H9 (cell line): Measurements from ENCODE around the gene GABRB1. TPM values are rescaled to one million over a fixed set of nuclear protein-coding genes. Genes with fewer than 3 reads are reported as not detected.
A peak's percentile ranks its signal among the peaks of the same experiment; 100 is the strongest.

Experiments used
- DNase-seq: peaks from one replicate; pipeline ENCODE4 v3.0.0-alpha.2; 2017
- H2AFZ ChIP-seq: one replicate; pipeline ENCODE4 v1.6.1; 2013; ENCODE audit warnings: mild to moderate bottlenecking, low read length, control low read depth, moderate library complexity
- H2AK5ac ChIP-seq: 2 replicates; pipeline ENCODE4 v1.6.1; 2013; ENCODE audit warnings: low read length, control low read depth, mixed read lengths; ENCODE audit not compliant: insufficient read length
- H2BK120ac ChIP-seq: one replicate; pipeline ENCODE4 v1.6.1; 2013; ENCODE audit warnings: low read depth, mild to moderate bottlenecking, low read length, control low read depth, inconsistent platforms; ENCODE audit not compliant: poor library complexity, severe bottlenecking
- H2BK12ac ChIP-seq: 2 replicates; pipeline ENCODE4 v1.6.1; 2013; ENCODE audit warnings: low read length, control low read depth, mixed read lengths, low read depth; ENCODE audit not compliant: insufficient read length
- H2BK15ac ChIP-seq: 2 replicates; pipeline ENCODE4 v1.6.1; 2013; ENCODE audit warnings: low read depth, low read length, control low read depth
- H2BK20ac ChIP-seq: one replicate; pipeline ENCODE4 v1.6.1; 2013; ENCODE audit warnings: low read depth, mild to moderate bottlenecking, low read length, control low read depth, inconsistent platforms; ENCODE audit not compliant: poor library complexity, severe bottlenecking
- H2BK5ac ChIP-seq: 2 replicates; pipeline ENCODE4 v1.6.1; 2013; ENCODE audit warnings: low read length, control low read depth, mixed read lengths; ENCODE audit not compliant: insufficient read length
- H3K14ac ChIP-seq: 2 replicates; pipeline ENCODE4 v1.6.1; 2013; ENCODE audit warnings: low read length, control low read depth; ENCODE audit not compliant: insufficient read depth
- H3K18ac ChIP-seq: 2 replicates; pipeline ENCODE4 v1.6.1; 2013; ENCODE audit warnings: low read depth, mild to moderate bottlenecking, mixed read lengths, low read length, control low read depth; ENCODE audit not compliant: insufficient read length
- H3K23ac ChIP-seq: 2 replicates; pipeline ENCODE4 v1.6.1; 2013; ENCODE audit warnings: low read length, control low read depth, mixed read lengths, low read depth; ENCODE audit not compliant: insufficient read length
- H3K23me2 ChIP-seq: 2 replicates; pipeline ENCODE4 v1.6.1; 2013; ENCODE audit warnings: low read depth, mild to moderate bottlenecking, mixed read lengths, low read length, control low read depth; ENCODE audit not compliant: insufficient read length, poor library complexity, severe bottlenecking
- H3K27ac ChIP-seq: 2 replicates; pipeline ENCODE4 v1.5.1; 2013; ENCODE audit warnings: low read length, control low read depth, mixed read lengths, low read depth; ENCODE audit not compliant: insufficient read length
- H3K27me3 ChIP-seq: 2 replicates; pipeline ENCODE4 v1.6.1; 2013; ENCODE audit warnings: low read length, control low read depth, inconsistent platforms; ENCODE audit not compliant: insufficient read depth
- H3K4ac ChIP-seq: 2 replicates; pipeline ENCODE4 v1.6.1; 2013; ENCODE audit warnings: low read depth, mild to moderate bottlenecking, control low read depth, inconsistent platforms, low read length, moderate library complexity
- H3K4me1 ChIP-seq: 2 replicates; pipeline ENCODE4 v1.6.1; 2013; ENCODE audit warnings: low read length, control low read depth, inconsistent platforms; ENCODE audit not compliant: insufficient read depth
- H3K4me2 ChIP-seq: 2 replicates; pipeline ENCODE4 v1.6.1; 2013; ENCODE audit warnings: low read length, control low read depth, mixed read lengths; ENCODE audit not compliant: insufficient read length, insufficient read depth
- H3K56ac ChIP-seq: 2 replicates; pipeline ENCODE4 v1.6.1; 2013; ENCODE audit warnings: low read depth, mild to moderate bottlenecking, mixed read lengths, low read length, control low read depth; ENCODE audit not compliant: insufficient read length
- H3K79me1 ChIP-seq: 2 replicates; pipeline ENCODE4 v1.6.1; 2013; ENCODE audit warnings: low read depth, mild to moderate bottlenecking, moderate library complexity, low read length, control low read depth, inconsistent platforms; ENCODE audit not compliant: insufficient read depth, poor library complexity, severe bottlenecking
- H3K79me2 ChIP-seq: 2 replicates; pipeline ENCODE4 v1.6.1; 2013; ENCODE audit warnings: low read length, control low read depth, inconsistent platforms; ENCODE audit not compliant: insufficient read depth
- H3K9ac ChIP-seq: 2 replicates; pipeline ENCODE4 v1.6.1; 2013; ENCODE audit warnings: low read length, control low read depth, mixed read lengths; ENCODE audit not compliant: insufficient read length; ENCODE audit errors: extremely low read depth
- H3K9me3 ChIP-seq: one replicate; pipeline ENCODE4 v1.6.1; 2013; ENCODE audit warnings: low read depth, low read length, inconsistent platforms; ENCODE audit not compliant: control insufficient read depth
- H3T11ph ChIP-seq: one replicate; pipeline ENCODE4 v1.6.1; 2013; ENCODE audit warnings: mild to moderate bottlenecking, low read length, control low read depth, inconsistent platforms
- H4K20me1 ChIP-seq: one replicate; pipeline ENCODE4 v1.6.1; 2013; ENCODE audit not compliant: control insufficient read depth, insufficient read length, insufficient read depth
- H4K5ac ChIP-seq: 2 replicates; pipeline ENCODE4 v1.6.1; 2013; ENCODE audit warnings: low read depth, mild to moderate bottlenecking, mixed read lengths, low read length, control low read depth; ENCODE audit not compliant: insufficient read length
- H4K8ac ChIP-seq: replicated peaks from 2 replicates; pipeline ENCODE4 v1.6.1; 2013; ENCODE audit warnings: low read length, control low read depth, mixed read lengths, low read depth; ENCODE audit not compliant: insufficient read length
- H4K91ac ChIP-seq: 2 replicates; pipeline ENCODE4 v1.6.1; 2013; ENCODE audit warnings: low read depth, mild to moderate bottlenecking, moderate library complexity, mixed read lengths, low read length, control low read depth; ENCODE audit not compliant: insufficient read length
- H3K27ac Mint-ChIP-seq, 3 experiments: 2 replicates in 2 of 3; 3 replicates in 1 of 3; pipeline ENCODE4 v1.8.0; 2020 to 2021; ENCODE audit warnings: mixed read lengths in 3 of 3, mild to moderate bottlenecking in 1 of 3, moderate library complexity in 1 of 3
- H3K27me3 Mint-ChIP-seq: 2 replicates; pipeline ENCODE4 v1.8.0; 2021; ENCODE audit warnings: low read depth, mild to moderate bottlenecking, moderate library complexity, mixed read lengths
- H3K36me3 Mint-ChIP-seq, 3 experiments: 2 replicates in 2 of 3; 3 replicates in 1 of 3; pipeline ENCODE4 v1.8.0; 2020 to 2021; ENCODE audit warnings: low read depth in 3 of 3, mixed read lengths in 3 of 3; ENCODE audit not compliant: insufficient read depth in 1 of 3
- H3K4me1 Mint-ChIP-seq, 2 experiments: 2 replicates each; pipeline ENCODE4 v1.8.0; 2020; ENCODE audit warnings: mixed read lengths in 2 of 2
- H3K4me3 Mint-ChIP-seq, 2 experiments: 2 replicates in 1 of 2; 3 replicates in 1 of 2; pipeline ENCODE4 v1.8.0; 2020 to 2021; ENCODE audit warnings: mild to moderate bottlenecking in 2 of 2, mixed read lengths in 2 of 2, moderate library complexity in 1 of 2
- H3K9me3 Mint-ChIP-seq, 2 experiments: 2 replicates in 1 of 2; 3 replicates in 1 of 2; pipeline ENCODE4 v1.8.0; 2020; ENCODE audit warnings: mild to moderate bottlenecking in 2 of 2, mixed read lengths in 2 of 2, moderate library complexity in 1 of 2
- CTCF ChIP-seq: fragments of 200-600 bp; sonication (generic); conservative IDR thresholded peaks from 3 replicates; pipeline ENCODE4 v1.8.0; 2021; ENCODE audit warnings: antibody characterized with exemption, mild to moderate bottlenecking
- WGBS: extraction: QIAGEN DNeasy Blood & Tissue Kit; methylation state at CpG from one replicate; pipeline ENCODE4 v1.1.7; 2013; ENCODE audit warnings: missing lambda C conversion rate, low lambda C conversion rate, mixed read lengths; ENCODE audit not compliant: insufficient read length; ENCODE audit errors: extremely low coverage; 5-methylcytosine and 5-hydroxymethylcytosine counted together
- total RNA-seq: library from RNA; stranded (reverse); gene quantifications from 2 replicates; pipeline ENCODE4 v1.2.1, GENCODE V29; 2021

The GABRB1 gene
- total RNA-seq, 1 experiment from 2014 or later = 0.39 TPM

DNA sequence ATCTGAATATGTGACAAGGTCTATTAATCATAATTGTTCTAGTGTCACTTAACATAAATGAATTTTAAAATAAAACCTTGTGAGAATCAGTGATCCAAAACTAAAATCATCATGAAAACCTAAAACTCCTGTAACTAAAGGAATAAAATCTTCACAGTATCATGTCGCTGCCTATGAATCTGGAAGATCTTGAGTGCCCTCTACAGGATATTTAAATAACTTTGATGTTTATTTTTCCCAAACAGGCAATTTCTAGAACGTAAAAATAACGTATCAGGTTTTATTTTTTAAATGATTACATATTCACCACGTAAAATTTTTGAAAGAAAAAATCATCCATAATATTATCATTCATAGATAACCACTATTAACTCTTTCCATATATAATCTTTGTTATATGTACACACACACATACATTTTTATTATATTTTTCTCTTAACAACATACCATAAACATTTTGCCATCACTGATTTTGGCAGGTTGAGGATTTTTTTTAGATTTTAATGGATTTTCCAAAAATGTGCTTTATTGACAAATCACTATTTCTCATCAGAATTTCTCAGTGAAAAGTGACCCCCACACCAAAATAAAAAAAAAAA lies 352.6 kb downstream of the GABRB1 start:
- Histone ChIP-seq H3K9ac (no peak overlapping the region), H2BK12ac (no peak overlapping the region), H3K4me2 (no peak overlapping the region), H3K18ac (no peak overlapping the region), H3K27ac (no peak overlapping the region), H2BK5ac (no peak overlapping the region), H3K14ac (no peak overlapping the region), H2AFZ (no peak overlapping the region), H2BK15ac (no peak overlapping the region), H4K20me1 (no peaks in the 10 kb centered on the region), H2AK5ac (no peak overlapping the region), H4K8ac (no peak overlapping the region), H4K91ac (no peak overlapping the region), H2BK120ac (no peak overlapping the region), H4K5ac (no peak overlapping the region), H3K27me3 (no peaks in the 10 kb centered on the region), H3T11ph (no peak overlapping the region), H3K79me1 (no peaks in the 10 kb centered on the region), H3K4ac (no peak overlapping the region), H2BK20ac (no peak overlapping the region), H3K23me2 (no peaks in the 10 kb centered on the region), H3K4me1 (no peaks in the 10 kb centered on the region), H3K23ac (no peak overlapping the region), H3K56ac (no peak overlapping the region), H3K79me2 (no peaks in the 10 kb centered on the region), H3K9me3 (no peaks in the 10 kb centered on the region)
- no CpG with 5 or more reads among the region's 4 CpGs for WGBS
- no peak for DNase-seq
- no peaks in the 10 kb centered on the region for H3K9me3 Mint-ChIP-seq
- no peak overlapping the region for H3K27ac Mint-ChIP-seq
- no peaks in the 10 kb centered on the region for H3K36me3 Mint-ChIP-seq
- peak; percentile 77 for TF ChIP-seq CTCF
- H3K4me1 Mint-ChIP-seq = no peaks in the 10 kb centered on the region
- H3K4me3 Mint-ChIP-seq = no peak overlapping the region
- H3K27me3 Mint-ChIP-seq = peaks cover 2% of the 10 kb centered on the region; the same call in 1 of the 2 replicates
